Superior temporal gyrus (tissue), 1 donor: Measurements from ENCODE around the gene GET4.
A peak's percentile ranks its signal among the peaks of the same experiment; 100 is the strongest.
"Not testable (repeated sequence)": the region's sequence is repeated elsewhere in the genome, so short reads cannot be mapped to it uniquely, and the experiment has no call there.

Experiments
- DNase-seq: peaks from one replicate; pipeline ENCODE4 v3.0.0-alpha.2; 2016; ENCODE audit errors: extremely low spot score

The GET4 gene

DNA sequence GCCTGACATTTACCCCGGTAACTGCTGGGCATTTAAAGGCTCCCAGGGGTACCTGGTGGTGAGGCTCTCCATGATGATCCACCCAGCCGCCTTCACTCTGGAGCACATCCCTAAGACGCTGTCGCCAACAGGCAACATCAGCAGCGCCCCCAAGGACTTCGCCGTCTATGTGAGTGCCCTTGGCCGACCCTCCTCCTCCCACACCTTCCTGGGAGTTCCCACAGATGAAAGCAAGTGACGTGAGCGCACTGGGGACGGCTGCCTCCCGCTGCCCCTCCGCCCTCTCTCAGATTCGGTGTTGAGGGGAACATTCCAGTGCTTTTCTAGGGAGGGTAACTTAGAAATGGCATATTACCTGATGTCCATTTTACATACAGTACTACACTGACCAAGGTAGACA lies 7.0 kb upstream of the GET4 start:
- DNase-seq: peak; percentile 3

DNA sequence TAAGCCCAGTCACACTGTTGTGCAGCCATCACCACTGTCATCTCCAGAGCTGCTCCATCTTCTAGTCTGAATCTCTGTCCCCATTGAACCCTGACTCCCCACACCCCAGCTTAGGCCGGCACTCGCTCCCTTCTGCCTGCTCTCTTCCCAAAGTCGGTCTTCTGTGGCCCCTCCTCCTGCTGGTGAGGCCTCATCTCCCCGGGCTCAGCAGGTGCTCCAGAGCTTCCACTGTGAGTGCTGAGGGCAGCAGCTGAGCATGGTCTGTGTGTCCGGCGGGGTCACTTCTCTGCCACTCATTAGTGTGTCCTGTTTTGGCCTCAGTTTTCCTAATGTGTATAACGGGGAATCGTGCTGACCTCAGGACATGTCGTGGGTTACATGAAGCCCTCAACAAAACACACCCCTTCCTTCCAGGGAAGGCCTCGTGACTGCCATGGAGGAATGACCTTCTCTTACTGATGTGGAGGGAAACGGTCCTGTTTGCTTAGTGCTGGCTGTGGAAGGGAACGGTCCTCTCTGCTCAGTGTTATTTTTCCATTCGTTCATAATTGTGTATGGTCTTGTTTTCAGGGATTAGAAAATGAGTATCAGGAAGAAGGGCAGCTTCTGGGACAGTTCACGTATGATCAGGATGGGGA lies 4.3 kb upstream of the GET4 start:
- no peak for DNase-seq

DNA sequence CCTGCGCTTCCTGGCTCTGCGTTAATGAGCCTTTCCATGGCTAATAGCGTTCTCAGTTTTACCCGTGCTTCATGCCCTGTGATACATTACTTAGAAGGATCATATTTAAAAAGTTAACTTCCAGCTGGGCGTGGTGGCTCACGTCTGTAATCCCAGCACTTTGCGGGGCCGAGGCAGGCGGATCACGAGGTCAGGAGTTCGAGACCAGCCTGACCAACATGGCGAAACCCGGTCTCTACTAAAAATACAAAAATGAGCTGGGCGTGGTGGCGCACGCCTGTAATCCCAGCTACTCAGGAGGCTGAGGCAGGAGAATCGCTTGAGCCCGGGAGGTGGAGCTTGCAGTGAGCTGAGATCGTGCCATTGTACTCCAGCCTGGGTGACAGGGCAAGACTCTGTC lies 3.7 kb upstream of the GET4 start:
- not testable (repeated sequence) for DNase-seq

DNA sequence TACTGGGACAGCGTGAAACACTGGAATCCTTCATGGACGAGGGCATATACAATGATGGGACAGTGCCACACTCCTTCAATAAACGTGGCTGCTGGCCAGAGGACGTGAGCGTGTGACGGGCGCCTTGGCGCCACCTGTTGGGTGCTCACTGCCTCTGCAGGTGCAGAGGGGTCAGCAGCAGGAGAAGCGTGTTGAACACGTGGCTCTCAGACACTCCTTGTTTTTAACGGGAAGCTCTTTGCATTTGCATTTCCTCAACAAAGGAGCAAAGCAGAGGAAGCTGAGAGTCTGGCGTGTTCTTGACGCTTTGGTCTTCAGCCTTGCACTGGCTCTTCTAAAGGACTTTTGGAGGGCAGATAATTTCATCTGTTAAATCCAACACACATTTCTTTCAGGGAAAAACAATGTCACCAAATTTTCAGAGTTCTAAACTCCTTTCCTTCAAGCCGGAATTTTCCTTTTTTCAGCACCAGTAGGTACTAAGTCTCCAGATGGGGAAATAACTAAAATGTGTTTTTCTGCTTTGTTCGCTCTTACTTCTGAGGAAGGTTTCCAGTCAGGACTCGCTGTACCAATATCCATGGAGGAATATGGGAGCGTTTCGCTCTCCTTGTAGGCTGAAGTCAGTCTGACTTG lies 2.9 kb upstream of the GET4 start:
- DNase-seq: peak; percentile 93

DNA sequence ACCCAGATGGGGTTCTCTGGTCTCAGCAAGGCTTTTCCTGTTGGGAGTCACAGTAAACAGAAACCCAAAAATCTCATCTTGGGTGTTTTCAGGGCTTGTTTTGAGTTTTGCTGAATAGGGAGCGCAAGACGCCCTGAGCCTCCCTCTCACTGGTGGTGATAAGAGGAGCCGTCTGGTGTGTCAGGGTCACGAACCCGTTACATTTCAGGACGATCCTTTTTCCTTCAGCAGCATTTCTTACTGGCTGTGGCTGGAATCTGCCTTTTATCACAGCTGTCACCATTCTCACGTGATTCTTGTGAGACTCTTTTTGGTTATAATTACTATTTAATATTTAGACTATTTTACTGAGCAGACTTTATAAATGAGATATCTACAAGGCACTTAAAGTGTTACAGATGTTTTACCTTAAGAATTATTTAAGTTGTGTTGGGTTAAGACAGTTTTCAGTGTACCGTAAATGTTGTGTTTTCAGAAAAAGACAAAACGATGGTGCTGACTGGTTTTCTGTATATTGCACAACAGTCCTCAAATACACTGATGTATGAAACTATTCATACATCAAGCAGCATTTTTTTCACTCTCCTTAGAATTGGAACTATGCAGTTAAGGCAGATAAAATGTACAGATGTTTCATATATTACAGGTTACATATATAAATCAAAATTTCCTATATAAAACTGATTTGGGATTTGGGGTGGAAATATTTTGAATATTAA lies 2.2 kb upstream of the GET4 start:
- no peak for DNase-seq

DNA sequence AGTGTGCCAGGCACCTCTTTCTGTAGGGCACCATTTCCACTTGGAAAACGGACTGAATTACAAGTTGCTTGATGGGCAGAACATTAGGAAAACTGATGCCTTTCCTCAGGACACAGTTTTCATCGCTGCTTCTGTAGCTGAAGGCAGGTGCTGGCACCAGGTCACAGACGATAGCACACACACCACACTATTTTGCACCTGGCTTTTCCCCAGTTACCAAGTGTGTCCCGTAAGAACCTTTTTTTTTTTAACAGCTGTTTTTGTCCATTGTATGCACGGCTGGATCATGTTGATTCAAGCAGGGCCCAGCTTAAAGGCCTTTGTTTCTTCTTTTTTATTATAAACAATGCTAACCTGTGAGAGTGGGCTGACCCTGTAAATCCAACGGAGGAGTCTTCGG lies 1.3 kb upstream of the GET4 start:
- no peak for DNase-seq

DNA sequence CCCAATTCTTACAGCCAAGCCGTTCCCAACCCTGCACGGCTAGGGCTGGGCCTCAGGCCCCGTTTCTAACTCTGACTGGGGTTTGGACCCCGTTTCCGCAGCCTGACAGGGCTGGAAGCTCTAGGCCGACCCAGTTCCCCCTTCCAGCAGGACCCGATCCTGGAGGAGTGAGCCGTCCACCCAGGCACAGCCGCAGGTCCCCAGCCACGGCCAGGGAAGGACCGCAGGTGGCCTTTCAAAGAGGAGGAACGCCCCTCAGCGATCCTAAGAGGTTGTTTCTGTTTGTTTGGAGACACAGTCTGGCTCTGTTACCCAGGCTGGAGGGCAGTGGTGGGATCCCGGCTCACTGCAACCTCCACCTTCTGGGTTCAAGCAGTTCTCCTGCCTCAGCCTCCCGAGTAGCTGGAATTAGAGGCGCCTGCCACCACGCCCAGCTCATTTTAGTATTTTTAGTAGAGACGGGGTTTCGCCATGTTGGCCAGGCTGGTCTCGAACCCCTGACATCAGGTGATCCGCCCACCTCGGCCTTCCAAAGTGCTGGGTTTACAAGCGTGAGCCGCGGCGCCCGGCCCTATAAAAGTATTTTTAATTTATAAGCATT lies 778 bp upstream of the GET4 start:
- DNase-seq: no peak

DNA sequence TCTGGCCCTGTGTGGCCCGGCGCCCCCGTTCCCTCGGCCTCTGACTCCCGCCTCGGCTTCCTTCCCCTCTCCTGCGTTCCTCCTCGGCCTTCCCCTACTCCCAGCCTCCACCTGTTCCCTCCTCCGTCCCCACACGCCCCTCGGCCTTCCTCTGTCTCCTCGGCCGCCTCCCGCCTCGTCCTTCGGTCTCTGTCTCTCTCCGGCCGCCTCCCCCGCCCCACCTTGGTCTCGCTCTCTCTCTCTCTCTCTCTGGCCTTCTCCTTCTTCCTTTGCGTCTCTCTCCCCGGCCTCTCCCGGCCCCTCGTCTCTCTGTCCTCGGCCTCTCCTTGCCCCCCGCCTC lies 588 bp downstream of the GET4 start:
- DNase-seq: no peak

DNA sequence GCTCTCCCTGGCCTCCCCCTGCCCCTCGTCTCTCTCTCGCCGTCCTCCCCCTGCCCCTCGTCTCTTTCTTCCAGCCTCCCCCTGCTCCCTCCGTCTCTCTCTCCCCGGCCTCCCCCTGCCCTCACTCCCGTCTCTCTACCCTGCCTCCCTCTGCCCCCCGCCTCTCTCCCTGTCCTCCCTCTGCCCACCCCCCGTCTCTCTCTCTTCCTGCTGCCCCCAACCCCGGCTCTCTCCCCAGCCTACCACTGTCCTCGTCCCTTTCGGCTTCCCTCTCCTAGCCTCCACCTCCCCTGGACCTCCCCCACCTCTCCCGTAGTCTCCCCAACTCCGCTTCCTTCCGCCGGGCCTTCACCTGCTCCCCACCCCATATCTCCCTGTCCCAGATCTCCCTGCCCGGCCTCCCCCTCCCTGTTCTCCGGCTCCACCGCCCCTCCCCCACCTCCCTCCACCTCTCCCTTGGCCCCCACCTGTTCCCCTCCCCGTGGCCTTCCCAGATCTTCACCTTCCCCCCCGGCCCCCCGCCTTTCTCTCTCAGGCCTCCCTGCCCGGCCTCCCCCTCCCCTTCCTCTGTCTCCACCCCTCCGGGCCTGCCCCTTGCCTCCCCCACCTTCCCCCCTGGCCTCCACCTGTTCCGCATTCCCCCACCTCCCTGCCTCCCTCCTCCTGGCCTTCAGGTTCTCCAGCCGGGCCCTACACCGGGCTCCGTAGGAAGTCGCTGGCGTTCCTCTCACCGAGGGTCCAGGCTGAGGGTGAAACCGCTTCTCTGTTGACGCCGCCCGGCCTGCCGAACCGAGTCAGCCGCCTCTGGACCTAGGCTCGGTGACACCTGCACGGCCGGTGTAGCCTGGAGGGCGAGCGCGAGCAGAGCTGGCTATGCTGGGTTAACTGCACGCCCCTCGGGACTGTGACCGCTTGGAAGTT lies 1.2 kb downstream of the GET4 start:
- no peak for DNase-seq

DNA sequence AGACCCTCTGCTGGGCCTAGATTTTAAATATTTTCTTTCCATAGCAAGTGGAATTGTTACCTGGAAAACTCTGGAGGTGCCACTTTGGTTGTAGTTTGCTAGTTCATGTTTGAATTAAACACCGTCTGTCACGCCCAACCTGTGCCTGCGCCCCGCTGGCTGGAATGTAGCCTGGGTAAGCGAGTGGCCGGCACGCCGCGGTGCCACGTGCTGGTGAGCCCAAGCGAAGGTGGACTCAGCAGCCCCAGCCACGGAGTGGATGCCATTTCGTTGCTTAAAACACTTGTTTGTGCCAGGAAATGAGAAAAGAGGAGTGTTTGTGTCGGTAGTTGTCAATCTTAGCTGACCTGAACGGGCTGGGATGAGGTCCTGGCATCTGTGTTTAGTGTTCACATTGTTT lies 2.7 kb downstream of the GET4 start:
- DNase-seq: no peak

DNA sequence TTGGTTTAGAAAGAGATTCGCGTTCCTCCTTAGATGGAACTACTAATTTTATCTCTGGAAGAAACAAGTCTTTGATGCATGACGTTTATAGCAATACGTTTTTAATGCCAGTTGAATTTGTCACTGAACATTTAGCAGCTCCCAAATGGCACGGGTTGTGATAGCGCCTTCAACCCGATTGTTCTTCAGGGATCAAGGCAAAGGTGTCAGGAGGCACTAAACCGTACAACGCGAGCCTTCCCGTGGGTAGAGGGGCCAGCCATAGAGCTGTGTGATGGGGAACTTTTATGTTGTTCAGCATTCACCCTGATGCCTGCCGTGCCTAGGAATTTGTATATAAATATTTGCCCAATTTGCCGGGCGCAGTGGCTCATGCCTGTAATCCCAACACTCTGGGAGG lies 3.4 kb downstream of the GET4 start:
- no peak for DNase-seq

DNA sequence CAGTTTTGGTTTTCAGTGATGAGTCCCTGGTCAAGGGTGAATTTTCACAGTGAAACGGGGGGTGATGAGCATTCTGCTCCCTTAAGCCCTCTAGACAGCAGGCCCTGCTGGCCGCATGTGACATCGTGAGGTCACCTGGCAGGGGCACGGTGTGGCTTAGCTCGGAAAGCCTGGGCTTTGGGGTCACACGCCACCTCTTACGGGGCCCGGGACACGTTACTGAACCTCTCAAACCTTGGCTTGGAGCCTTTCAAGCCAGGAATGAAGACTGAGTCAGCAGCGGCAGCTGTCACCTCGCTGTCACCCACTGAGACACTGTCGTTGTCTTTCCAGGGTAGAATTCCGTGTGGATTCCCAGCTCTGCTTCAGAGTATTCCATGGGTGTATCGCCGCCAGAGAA lies 4.1 kb downstream of the GET4 start:
- DNase-seq: no peak

DNA sequence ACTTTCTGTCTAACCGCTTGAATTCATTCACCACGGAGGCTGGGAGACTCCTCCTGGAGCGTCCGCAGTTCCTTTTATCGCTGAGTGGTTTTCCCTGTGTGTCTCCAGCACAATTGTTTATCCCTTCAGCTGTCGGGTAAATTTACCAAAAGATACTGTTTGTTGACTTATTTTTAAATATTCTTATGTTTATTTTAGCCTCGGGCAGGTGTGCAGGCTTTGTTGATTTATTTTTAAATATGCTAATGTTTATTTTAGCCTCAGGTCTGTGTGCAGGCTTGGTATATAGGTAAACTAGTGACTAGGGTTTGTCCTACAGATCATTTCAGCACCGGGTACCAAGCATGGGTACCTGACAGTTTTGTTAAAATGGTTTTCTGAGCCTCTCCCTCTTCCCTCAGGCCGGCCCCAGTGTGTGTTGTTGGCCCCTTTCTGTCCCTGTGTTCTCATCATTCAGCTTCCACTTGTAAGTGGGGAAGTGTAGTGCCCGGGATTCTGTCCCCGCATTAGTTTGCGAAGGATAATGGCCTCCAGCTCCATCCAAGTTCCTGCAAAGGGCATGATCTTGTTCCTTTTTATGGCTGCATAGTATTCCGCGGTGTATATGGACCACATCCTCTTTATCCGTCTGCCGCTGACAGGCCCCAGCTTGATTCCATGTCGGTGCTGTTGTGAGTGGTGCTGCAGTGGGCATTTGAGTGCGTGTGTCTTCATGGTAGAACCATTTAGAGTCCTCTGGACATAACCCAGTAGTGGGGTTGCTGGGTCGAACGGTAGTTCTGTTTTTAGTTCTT lies 5.3 kb downstream of the GET4 start:
- DNase-seq: no peak

DNA sequence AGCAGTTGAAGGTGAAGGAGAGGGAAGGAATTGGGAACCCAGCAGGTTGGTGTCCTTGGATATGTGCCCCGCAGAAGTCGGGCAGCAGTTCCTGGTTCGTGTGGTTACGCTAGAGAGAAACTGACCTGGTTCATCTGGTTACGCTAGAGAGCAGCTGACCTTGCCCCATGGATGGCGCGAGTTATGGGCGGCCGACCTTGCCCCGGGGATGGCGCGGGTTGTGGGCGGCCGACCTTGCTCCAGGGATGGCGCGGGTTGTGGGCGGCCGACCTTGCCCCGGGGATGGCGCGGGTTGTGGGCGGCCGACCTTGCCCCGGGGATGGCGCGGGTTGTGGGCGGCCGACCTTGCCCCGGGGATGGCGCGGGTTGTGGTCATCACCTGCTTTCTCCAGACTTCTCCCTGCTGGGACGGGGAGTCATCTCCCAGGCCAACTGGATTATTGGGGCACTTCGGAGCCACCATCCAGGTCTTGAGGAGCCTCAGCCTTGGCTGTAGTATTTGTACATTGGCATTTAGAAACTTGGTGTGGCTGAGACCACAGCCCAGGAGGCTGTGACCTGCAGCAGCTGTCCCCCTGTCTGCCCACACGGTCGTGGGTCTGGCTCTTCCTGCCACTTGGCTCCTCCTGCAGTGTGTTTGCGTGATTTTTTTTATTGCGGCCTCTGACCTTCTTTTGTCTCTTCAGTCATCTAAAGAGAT lies 6.1 kb downstream of the GET4 start:
- DNase-seq: no peak

DNA sequence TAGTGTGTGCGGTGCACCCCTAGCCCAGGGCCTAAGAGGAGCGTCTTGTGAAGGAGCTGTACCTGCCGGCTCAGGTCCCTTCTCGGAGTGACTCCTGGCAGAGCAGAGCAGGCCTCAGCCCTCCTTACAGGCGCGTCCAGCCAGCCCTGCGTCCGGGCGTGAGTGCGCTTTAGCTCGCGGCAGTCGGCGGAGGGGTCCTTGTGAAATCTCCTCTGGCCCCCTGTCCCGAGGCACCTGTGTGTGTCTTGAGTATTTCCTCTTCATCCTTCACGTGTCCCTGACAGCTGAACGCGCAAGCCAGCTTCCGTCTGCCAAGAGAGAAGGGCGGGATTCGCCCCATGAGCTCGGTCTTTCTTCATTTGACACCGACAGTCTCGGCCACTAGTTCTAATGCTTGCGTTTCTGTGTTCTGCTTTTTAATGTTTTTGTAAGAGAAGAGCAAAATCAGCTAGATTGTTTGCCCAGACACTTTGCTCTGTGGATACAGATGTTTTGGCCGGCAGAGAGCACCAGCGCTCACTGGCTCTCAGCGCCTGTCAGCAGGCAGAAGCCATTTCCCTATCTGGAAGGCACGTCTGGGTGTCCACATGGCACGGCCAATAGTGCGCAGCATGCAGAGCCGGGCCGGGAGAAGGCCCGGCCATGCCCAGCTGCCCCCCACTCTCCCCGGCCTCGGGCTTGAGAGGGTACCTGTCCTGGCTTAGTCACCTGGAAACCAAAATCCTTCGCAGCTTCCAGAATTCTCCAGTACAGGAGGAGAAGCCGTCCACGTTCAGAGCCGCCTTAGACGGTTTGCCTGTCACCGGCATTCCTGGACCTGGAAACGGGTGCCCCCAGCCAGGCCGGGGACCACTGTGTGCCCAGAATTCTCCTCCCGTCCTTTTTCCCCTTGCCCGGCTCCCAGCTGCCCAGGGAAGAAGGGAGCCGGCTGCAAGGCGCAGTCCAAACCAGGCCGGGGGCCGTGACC lies 7.0 kb downstream of the GET4 start:
- peak; percentile 30 for DNase-seq

DNA sequence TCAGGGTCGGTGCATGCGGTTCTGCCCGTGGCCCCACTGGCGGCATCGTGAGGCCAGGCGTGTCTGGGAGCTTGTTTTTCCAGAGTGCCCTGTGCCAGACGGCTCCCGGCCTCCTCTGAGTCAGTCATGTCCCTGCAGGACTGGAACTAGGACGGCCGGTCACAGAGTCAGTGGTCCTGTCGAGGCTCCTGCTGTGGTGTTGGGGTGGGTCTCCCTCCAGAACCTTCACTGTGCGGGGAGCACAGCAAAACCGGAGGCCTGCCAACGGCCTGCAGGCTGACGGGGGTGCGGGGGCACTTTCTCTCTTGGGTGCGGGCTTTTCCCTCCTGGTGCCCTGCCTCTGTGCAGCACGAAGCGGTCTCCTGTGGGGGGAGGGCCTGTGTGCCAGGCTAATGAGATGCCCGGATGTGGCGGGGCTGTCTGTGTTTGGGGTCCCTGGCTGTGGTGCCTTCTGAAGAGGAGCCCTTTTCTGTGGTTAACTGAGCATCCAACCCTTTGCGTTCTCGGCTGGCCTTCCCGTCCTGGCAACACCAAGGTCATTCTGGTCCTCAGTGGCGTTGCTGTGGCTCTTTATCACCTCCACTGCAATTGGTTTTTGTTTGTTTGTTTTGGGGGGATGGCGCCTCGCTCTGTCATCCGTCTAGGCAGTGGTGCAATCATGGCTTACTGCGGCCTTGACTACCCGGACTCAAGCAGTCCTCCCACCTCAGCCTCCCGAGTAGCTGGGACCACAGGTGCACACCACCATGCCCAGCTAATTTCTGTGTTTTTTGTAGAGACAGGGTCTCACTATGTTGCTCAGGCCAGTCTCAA lies 8.0 kb downstream of the GET4 start:
- no peak for DNase-seq

DNA sequence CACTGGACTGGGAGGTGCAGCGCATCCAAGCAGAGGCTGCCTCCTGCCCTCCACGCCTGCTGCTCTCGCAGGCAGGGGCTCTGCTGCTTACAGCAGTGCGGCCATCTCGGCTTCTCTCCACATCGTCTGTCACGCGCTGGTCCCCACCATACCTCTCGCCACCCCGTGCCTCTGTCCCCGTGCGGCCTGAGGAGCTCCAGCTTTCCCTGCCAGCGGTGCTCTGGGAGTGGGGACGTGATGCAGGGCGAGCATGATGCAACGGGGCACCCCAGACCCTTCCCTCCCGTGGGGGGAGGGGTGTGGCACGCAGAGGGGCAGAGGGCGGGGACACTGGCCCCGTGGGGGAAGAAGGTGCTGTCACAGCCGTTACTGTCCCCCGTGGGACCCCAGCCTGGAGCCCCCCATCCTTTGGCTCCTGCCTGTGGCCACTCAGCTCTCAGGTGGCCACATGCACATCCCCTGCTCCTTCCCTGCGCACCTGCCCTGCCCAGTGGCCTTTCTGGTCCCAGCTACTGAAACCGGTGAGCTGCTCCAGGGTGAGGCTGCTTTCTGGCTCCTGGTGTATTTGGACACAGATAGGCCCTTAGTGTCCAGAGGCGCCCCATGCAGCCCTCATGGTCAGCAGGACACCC lies 9.0 kb downstream of the GET4 start:
- no peak for DNase-seq
